Prostate gland (tissue), 2 donors: Measurements from ENCODE around the gene GRIK5. TPM values are rescaled to one million over a fixed set of nuclear protein-coding genes. Genes with fewer than 3 reads are reported as not detected.
"Not testable (repeated sequence)": the region's sequence is repeated elsewhere in the genome, so short reads cannot be mapped to it uniquely, and the experiment has no call there.

Experiments
- DNase-seq: peaks from one replicate; pipeline ENCODE4 v3.0.0-alpha.2; 2019; ENCODE audit warnings: low spot score
- H3K27ac ChIP-seq, 2 donors: fragments of 200-600 bp; sonication (generic); 2 replicates each; pipeline ENCODE4 v1.5.1; 2017 to 2019
- H3K27me3 ChIP-seq: fragments of 200-600 bp; sonication (generic); replicated peaks from 2 replicates; pipeline ENCODE4 v1.5.1; 2019; ENCODE audit not compliant: insufficient read depth
- H3K36me3 ChIP-seq, 2 donors: fragments of 200-600 bp; sonication (generic); 1 replicate in 1 of 2; 2 replicates in 1 of 2; pipeline versions ENCODE4 v1.5.1 to v1.8.1; 2017 to 2019
- H3K4me1 ChIP-seq: fragments of 200-600 bp; sonication (generic); replicated peaks from 2 replicates; pipeline ENCODE4 v1.5.1; 2019
- H3K4me3 ChIP-seq, 2 donors: fragments of 200-600 bp; sonication (generic); 2 replicates each; pipeline ENCODE4 v1.5.1; 2017 to 2019
- H3K9me3 ChIP-seq: fragments of 200-600 bp; sonication (generic); 2 replicates; pipeline ENCODE4 v1.5.1; 2017
- CTCF ChIP-seq, 4 experiments: fragments of 200-600 bp in 2 of 4; fragments of 450-650 bp in 2 of 4; sonication (generic) in 2 of 4; IDR thresholded peaks; 1 replicate in 3 of 4; 2 replicates in 1 of 4; pipeline ENCODE4 v1.5.1; 2016 to 2019; ENCODE audit warnings: antibody characterized with exemption in 4 of 4, mild to moderate bottlenecking in 2 of 4, moderate library complexity in 2 of 4
- POLR2A ChIP-seq: fragments of 450-650 bp; IDR thresholded peaks from one replicate; pipeline ENCODE4 v1.6.1; 2016; ENCODE audit warnings: antibody characterized with exemption, mild to moderate bottlenecking
- POLR2AphosphoS5 ChIP-seq: sonication (generic); formaldehyde crosslinking; IDR thresholded peaks from one replicate; pipeline ENCODE4 v1.6.1; 2017; ENCODE audit warnings: antibody characterized with exemption
- WGBS: methylation state at CpG from one replicate; pipeline ENCODE4 v1.1.5; 2018; 5-methylcytosine and 5-hydroxymethylcytosine counted together
- intact Hi-C: fragments of 100-400 bp; cut with DNase I; formaldehyde crosslinking; loops from one replicate; pipeline ENCODE4 v1.14.2; 2022
- total RNA-seq, 2 donors: library from RNA; depleted of rRNA; stranded (reverse); fragments of >200 nt; gene quantifications; one replicate each; pipeline ENCODE4 v1.1.0, GENCODE V29; 2016

GRIK5 gene
- total RNA-seq, 2 donors from 2014 or later: 1.3 to 25.2 TPM

GRCh38 chr19:42110658-42111057 lies 40.7 kb upstream of the GRIK5 start:
- Histone ChIP-seq H3K9me3 (no peaks in the 10 kb centered on the region), H3K36me3 (no peaks in the 10 kb centered on the region), H3K27me3 (no peaks in the 10 kb centered on the region), H3K4me1 (no peaks in the 10 kb centered on the region), H3K4me3 (no peak overlapping the region), H3K27ac (no peak overlapping the region)
- TF ChIP-seq CTCF (IDR thresholded peaks at IDR 0.05) (no peak), POLR2A (no peak), POLR2AphosphoS5 (no peak)
- WGBS: 91% methylated on average over 1 of the region's 1 CpG
- intact Hi-C loops: no loop called here
- no peak for DNase-seq

GRCh38 chr19:42109896-42110295 lies 39.9 kb upstream of the GRIK5 start:
- 89% methylated on average over 3 of the region's 3 CpGs for WGBS
- TF ChIP-seq POLR2A (no peak), CTCF (IDR thresholded peaks at IDR 0.05) (no peak), POLR2AphosphoS5 (no peak)
- Histone ChIP-seq H3K4me1 (no peaks in the 10 kb centered on the region), H3K4me3 (no peak overlapping the region), H3K9me3 (no peaks in the 10 kb centered on the region), H3K27ac (no peak overlapping the region), H3K36me3 (no peaks in the 10 kb centered on the region), H3K27me3 (no peaks in the 10 kb centered on the region)
- DNase-seq: no peak
- intact Hi-C loops: no loop called here

- 30% methylated on average over 16 of the region's 16 CpGs for WGBS
- DNase-seq: peak; percentile 71
- Histone ChIP-seq H3K36me3 (no peaks in the 10 kb centered on the region), H3K4me1 (no peaks in the 10 kb centered on the region), H3K9me3 (no peaks in the 10 kb centered on the region), H3K4me3 (no peak overlapping the region), H3K27ac (no peak overlapping the region), H3K27me3 (no peaks in the 10 kb centered on the region)
- TF ChIP-seq CTCF (IDR thresholded peaks at IDR 0.05) (peak; percentile 57 to 97 (median 88)), POLR2A (no peak), POLR2AphosphoS5 (peak; percentile 51)
- intact Hi-C loops: no loop called here
These were observed 38.8 kb upstream of the GRIK5 start for GRCh38 chr19:42108527-42109389.

DNA sequence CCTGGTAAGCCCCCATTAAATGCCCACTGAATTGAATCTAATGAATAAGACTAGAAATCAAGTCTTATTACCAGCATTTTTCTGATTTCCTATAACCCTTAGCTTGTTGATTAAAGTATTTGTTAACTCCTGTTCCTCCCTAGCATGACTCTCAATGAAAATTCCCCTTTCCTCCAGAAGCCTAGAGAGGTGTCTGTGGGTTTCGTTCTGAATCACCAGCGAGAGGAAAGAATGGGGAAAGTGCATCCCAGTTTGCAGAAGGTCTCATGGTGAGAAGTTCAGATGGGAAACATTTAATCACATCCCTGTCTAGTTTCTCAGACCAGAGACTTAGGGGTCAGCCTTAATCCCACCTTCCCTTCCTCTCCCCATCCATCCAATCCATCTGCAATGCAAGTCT lies 35.4 kb upstream of the GRIK5 start:
- no peak for DNase-seq
- Histone ChIP-seq H3K4me1 (no peaks in the 10 kb centered on the region), H3K9me3 (no peaks in the 10 kb centered on the region), H3K36me3 (no peaks in the 10 kb centered on the region), H3K4me3 (no peak overlapping the region), H3K27me3 (no peaks in the 10 kb centered on the region), H3K27ac (no peak overlapping the region)
- no peak for TF ChIP-seq POLR2A
- TF ChIP-seq CTCF (IDR thresholded peaks at IDR 0.05): no peak
- TF ChIP-seq POLR2AphosphoS5: no peak
- 80% methylated on average over 2 of the region's 2 CpGs for WGBS
- intact Hi-C loops: no loop called here

GRCh38 chr19:42102877-42103276 lies 32.9 kb upstream of the GRIK5 start:
- WGBS: 74% methylated on average over 2 of the region's 2 CpGs
- intact Hi-C loops: no loop called here
- H3K27me3 ChIP-seq: no peaks in the 10 kb centered on the region

DNA sequence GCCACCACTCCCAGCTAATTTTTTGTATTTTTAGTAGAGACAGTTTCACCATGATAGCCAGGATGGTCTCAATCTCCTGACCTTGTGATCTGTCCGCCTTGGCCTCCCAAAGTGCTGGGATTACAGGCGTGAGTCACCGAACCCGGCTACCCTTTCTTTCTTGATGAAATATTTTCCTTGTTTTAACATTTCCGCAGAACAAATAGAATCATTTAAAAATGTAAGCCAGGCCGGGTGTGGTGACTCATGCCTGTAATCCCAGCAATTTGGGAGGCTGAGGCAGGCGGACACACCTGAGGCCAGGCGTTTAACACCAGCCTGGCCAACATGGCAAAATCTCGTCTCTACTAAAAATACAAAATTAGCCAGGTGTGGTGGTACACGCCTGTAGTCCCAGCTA lies 30.2 kb upstream of the GRIK5 start:
- DNase-seq, intact Hi-C loops, H3K4me3 ChIP-seq, H3K4me1 ChIP-seq, H3K9me3 ChIP-seq, H3K27me3 ChIP-seq, H3K36me3 ChIP-seq: not testable (repeated sequence)
- H3K27ac ChIP-seq: peak overlapping the region in 1 of 2 donors; percentile 81
- 92% methylated on average over 10 of the region's 10 CpGs for WGBS

More at GRCh38 chr19:42102877-42103276, 32.9 kb upstream of the GRIK5 start:
- no peak overlapping the region for H3K4me3 ChIP-seq
- no peaks in the 10 kb centered on the region for H3K9me3 ChIP-seq
- no peak overlapping the region for H3K27ac ChIP-seq
- TF ChIP-seq CTCF (IDR thresholded peaks at IDR 0.05) (no peak), POLR2A (no peak), POLR2AphosphoS5 (no peak)
- no peaks in the 10 kb centered on the region for H3K36me3 ChIP-seq
- peaks cover 7% of the 10 kb centered on the region for H3K4me1 ChIP-seq
- DNase-seq: no peak
